Measurements from ENCODE around the gene RIPOR2.
"Not testable (repeated sequence)": the region's sequence is repeated elsewhere in the genome, so short reads cannot be mapped to it uniquely, and the experiment has no call there.

The RIPOR2 gene

DNA sequence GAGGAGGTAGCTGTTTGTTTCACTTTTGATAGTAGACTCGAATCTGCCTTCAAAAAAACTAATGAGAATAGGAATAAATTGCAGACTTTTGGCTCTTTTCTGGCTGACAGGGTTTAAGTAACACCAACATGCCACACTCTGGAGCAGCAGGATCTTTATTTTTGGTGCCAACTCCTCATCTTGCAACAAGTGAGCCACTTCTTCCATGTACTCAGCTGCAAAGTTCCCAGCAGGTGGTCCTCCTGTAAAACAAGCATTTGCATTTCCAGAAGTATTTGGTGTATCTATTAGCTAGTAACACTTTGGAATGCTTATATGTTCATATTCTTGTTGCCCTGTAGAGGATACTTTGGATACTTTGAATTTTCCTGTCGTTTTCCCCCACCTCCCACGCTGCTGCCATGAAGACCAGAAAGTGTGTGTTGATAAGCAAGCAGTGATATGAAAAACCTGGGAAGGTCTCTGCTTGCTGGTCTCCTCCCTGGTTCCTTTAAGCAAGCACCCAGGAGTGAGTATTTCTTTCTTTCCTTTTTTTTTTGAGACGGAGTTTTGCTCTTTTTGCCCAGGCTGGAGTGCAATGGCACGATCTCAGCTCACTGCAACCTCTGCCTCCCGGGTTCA is 138.1 kb downstream of the RIPOR2 start:
- DNase-seq, result no peak

DNA sequence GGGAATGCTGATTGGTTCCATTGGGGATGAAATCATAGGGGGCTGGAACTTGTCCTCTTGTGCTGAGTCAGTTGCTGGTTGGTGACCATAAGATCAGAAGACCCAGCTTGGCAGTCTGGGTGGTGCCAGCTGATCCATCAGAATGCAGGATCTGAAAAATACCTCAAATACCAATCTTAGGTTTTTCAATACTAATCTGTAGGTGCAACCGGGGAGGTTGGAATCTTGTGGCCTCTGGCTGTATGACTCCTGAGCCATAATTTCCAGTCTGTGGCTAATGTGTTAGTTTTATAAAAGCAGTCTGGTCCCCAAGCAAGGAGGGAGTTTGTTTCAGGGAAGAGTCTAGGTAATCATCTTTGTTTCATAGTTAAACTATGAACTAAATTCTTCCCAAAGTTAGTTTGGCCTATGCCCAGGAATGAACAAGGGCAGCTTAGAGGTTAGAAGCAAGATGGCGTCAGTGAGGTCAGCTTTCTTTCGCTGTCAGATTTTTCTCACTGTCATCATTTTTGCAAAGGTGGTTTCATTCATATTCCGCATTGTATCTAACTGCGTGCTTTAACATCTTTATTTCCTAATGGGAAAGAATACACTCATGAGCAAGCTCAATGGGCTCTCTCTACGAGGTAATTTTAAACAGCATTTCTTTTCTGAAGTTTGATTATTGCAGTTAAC is 139.0 kb downstream of the RIPOR2 start:
- DNase-seq, result no peak

DNA sequence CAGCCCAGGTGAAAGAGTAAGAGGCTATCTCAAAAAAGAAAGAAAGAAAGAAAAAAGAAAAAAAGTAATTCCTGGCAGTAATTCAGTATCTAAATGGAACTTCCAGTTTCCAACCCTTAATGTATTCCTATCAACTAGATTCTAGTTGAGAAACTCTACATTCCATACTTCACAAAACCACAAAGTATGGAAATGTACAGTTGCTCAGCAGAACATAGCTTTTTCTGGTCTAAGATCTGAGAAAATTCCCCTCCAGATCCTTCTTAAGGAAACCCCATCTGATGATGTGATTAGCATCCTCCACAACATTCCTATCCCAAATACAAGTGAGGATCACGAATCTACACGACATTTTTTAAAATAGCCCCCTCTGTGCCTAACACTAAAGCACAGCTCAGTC is 140.7 kb downstream of the RIPOR2 start:
- no peak for DNase-seq

DNA sequence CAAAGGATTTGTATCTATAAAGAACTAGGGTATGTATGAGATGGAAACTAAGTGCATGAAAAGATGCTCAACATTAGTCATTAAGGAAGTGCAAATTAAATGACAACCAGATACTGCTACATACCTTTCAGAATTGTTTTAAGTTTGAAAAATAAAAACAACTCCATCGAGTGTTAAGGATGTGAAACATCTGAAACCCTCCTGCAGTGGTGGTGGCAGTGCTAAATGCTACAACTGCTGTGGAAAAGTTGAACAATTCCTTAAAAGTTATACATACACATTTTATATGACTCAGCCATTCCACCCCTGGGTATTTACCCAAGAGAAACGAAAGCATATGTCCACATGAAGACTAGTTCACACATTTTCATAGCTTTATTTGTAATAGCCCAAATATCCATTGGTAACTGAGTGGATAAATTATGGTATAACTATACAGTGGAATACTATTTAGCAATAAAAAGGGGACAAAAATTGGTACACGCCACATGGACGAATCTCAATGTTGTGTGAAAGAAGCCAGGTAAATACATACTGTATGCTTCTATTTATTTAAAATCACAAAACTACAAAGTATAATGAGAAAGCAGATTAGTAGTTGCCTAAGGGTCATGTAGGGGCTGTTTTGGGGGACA is 147.6 kb downstream of the RIPOR2 start:
- DNase-seq, result no peak

DNA sequence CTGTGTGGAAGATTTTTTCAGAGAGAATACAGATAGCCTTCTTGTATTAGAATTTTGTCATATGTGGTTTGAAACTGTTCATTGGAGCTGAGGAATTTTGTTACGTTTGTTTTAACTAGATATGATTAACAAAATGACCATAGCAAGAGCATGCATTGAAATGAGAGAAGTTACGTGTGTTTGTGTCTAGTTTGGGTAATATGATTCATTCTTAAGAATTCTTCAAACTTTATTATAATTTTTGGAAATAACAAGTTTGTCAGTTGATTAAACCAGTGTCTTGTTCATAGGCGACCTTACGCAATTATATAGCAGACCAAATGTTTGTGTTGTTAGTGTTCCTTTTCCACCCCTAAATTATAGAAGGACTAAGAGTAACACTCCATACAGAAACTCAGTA is 155.6 kb downstream of the RIPOR2 start:
- no peak for DNase-seq

DNA sequence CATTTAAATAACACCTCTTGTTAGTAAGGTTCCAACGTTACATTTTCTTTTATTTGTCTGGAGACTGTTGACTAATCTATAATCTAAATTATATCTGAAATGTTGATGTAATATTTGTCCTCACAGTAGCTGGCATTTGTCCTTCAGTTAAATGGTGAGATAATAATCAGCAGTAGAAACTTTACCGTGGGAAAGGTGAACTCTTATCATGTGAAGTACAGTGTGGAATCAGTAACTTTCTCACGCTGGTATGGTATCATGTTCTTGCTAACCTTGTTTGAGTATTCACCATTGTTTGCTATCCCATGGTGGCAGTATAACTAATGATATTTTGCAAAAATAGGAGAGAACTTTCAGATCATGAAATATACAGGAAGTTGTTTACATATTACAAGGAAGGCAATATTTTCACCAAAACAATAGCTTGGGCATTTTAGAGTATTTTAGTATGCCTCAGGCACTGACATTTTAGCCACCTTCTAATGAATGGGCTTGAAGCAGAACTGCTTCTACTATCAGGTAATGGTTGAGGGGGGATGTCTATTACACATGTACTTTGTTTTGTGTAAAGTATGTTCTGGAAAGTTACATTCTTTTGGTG is 156.2 kb downstream of the RIPOR2 start:
- no peak for DNase-seq

DNA sequence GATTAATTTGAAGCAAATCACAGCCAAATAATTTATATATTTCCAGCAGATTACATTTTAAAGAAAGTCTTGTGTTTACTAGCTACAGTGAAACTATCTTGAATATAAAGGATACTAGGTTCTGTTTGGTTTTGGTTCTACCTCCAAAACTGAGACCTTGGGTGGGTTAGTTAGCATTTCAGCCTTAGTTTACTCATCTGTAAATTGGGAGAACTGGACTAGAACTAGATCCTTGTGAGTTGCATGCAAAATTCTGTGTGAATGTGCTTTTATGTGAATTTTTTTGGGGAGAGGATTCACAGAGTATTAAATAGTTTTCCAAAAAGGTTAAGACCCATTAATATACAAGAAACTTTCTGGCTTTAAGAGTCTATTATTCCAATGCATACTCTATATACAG is 156.9 kb downstream of the RIPOR2 start:
- no peak for DNase-seq

DNA sequence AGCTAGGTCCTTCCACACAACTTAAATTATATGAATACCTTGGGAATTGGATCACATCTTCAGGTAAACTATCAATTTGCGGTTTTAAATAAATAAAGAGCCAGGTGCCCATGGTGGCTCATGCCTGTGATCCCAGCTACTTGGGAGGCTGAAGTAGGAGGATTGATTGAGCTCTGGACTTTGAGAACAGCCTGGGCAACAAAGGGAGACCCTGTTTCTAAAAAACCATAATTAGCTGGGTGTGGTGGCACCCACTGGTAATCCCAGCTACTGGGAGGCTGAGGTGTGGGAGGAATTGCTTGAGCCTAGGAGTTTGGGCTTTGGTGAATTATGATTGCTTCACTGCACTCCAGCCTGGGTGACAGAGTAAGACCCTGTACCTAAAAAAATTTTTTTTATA is 157.6 kb downstream of the RIPOR2 start:
- no peak for DNase-seq

DNA sequence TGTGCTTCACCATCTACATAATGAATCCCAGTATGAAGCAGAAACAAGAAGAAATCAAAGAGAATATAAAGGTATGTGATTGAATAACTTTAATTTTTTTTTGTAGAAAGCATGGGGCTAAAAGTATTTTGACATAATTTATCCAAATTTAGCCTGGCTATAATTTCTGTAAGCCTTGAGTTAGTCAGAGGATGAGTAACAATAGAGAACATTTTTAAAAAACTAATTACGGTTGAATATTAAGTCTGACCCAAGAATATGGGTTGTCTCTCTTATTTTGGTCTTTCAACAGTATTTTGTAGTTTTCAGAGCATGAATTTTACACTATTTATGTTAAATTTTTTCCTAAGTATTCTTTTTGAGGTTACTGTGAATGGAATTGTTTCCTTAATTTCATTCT is 158.5 kb downstream of the RIPOR2 start:
- DNase-seq, result no peak

DNA sequence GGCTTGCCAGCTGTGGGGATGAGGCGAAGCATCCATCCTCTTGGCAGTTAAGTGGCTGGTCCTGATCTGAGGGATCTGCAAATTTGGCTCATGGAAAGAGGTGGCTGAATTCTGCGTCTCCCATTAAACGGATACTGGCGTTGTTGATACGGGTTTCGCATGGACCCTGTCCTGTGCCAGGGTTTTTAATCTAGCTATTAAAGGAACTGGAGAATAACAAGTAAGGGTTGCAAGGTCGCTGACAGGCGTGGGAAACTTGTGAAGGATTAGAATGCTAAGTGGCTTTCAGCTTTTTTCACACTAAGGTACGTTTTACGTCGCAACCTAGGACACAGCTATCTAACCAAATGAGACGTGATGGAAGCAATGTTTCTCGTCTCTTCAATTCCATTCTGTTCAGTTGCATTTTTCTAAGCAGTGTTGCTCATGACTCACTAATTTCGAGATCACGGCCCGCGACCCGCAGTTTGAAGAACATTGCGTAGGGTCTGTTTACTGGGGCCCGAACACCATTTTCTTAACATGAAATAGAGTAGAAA is 160.2 kb downstream of the RIPOR2 start:
- peak; percentile 36 for DNase-seq

DNA sequence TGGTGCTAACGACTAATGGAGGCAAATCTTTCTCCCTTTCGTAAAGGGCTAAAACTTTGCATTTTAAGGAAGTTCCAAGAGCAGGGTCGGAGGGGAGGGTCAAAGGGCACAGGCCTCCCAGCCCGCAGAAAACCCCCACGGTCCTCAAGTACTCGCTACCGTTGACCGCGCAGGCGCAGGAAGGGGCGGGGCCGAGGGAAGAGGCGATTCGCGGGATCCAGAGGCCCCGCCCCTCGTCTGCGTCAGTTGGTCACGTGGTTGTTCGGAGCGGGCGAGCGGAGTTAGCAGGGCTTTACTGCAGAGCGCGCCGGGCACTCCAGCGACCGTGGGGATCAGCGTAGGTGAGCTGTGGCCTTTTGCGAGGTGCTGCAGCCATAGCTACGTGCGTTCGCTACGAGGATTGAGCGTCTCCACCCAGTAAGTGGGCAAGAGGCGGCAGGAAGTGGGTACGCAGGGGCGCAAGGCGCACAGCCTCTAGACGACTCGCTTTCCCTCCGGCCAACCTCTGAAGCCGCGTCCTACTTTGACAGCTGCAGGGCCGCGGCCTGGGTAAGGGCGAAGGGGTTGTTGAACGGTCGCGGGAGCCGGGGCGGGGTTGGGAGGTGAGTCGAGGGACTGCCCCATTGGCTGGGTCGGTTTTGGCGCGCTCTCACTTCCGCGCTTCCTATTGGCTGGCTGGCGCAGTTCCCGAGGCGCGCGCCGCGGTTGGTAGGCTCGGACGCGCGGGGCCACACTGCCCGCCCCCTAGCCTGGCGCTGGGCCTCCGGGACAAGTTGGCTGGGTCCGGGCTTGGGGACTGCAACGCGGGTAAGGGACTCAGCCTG is 160.9 kb downstream of the RIPOR2 start, which contains the start of gene GMNN:
GMNN (plus strand) TSS at position 242 of the 824 bp plus-strand sequence. CDS start 2,310 bp downstream, outside the sequence.
- peak; percentile 94 for DNase-seq

DNA sequence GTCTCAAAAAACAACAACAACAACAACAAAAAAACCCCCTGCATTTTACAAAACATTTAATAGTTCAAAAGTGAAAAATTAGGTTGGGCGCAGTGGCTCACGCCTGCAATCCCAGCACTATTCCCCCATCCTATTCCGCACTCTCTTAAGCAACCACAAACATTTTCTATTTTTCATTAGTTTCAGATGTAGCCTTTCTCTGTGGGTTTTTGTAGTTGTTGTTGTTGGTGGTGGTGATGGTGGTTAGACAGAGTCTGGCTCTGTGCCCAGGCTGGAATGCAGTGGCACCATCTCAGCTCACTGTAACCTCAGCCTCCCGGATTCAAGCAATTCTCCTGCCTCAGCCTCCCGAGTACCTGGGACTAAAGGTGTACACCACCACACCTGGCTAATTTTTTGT is 167.4 kb downstream of the RIPOR2 start:
- DNase-seq, result no peak

DNA sequence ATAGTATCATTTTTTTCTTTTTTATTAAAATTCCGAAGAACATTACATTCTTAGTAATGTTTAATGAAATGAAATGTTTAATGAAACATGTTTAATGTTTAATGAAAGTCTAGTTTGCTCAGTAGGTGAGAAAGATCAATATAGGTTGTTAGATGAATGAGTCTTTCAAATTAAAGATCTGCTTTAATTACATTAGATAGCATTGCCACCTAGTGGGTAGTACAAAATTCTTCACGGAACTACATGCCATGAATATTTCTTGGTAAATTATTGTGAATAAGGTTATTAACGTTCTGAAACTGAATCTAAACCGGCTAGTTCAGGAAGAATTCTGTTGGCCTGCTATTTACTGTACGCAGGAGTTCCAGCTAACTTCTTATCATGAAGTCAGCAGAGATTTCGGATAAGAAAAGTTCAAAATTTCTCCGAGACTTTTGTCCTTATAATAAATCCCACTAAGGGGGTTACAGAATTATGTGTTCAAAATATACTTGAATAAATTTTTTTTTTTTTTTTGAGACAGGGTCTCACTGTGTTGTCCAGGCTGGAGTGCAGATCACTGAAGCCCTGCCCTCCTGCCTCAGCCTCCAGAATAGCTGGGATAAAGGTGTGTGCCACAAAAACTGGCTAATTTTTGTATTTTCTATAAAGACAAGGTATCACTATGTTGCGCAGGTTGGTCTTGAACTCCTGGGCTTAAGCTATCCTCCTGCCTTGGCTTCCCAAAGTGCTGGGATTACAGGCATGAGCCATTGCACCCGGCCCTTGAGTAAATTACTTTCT is 168.9 kb downstream of the RIPOR2 start:
- DNase-seq, result peak; percentile 46

DNA sequence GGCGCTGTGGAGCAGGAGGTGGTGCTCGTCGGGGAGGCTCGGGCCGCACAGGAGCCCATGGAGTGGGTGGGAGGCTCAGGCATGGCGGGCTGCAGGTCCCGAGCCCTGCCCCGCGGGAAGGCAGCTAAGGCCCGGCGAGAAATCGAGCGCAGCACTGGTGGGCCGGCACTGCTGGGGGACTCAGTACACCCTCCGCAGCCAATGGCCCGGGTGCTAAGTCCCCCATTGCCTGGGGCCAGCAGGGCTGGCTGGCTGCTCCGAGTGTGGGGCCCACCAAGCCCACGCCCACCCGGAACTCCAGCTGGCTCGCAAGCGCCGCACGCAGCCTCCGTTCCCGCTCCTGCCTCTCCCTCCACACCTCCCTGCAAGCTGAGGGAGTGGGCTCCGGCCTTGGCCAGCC is 169.8 kb downstream of the RIPOR2 start:
- DNase-seq, result not testable (repeated sequence)

DNA sequence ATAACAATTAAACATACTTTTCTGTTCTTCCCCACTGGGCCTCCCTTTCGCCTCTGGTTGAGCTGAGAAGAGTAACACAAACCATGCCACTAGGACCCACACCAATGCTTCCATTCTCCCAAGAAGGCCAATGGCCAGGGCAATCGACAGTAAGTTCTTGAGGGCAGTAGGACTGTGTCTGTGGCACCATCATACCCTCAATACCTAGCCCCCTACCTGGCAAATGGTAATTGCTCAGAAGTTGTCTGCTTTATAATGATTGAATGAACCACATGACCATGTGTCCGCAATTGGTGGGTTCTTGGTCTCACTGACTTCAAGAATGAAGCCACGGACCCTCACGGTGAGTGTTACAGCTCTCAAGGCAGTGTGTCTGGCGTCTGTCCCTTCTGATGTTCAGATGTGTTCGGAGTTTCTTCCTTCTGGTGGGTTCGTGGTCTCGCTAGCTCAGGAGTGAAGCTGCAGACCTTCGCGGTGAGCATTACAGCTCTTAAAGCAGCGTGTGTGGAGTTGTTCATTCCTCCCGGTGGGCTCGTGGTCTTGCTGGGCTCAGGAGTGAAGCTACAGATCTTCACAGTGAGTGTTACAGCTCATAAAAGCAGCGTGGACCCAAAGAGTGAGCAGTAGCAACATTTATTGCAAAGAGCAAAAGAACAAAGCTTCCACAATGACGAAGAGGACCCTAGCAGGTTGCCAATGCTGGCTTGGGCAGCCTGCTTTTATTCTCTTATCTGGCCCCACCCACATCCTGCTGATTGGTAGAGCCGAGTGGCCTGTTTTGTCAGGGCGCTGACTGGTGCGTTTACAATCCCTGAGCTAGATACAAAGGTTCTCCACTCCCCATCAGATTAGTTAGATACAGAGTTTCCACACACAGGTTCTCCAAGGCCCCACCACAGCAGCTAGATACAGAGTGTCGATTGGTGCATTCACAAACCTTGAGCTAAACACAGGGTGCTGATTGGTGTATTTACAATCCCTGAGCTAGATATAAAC is 170.6 kb downstream of the RIPOR2 start:
- not testable (repeated sequence) for DNase-seq

DNA sequence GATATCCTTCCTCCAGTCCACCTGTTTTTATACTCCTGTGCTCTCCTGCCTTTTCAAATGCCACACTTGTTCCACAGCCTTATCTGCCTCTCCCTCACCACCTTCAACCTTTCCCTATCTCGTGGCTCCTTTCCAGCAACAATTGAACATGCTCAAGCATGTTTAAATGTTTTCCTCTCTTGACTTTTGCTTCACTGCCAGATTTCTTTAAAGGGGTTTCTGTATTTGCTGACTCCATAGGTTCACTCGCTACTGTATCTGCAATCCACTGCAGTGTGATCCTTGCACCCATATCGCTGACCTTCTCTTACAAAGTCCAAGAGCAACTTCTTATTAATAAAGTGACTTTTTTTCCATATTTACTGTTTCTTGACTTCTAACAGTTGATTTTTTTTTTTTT is 172.2 kb downstream of the RIPOR2 start:
- DNase-seq, result no peak

DNA sequence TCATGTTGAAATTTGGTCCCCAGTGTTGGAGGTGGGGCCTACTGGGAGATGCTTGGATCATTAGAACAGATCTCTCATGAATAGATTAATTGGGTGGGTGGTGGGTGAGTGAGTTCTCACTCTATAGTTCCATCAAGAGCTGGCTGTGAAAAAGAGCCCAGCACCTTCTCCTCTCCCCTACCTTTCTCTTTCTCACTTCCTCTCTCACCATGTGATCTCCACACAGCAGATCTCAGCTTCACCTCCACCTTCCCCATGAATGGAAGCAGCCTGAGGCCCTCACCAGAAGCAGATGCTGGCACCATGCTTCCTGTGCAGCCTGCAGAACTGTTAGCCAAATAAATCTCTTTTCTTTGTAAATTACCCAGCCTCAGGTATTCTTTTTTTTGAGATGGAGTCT is 173.9 kb downstream of the RIPOR2 start:
- DNase-seq, result no peak

DNA sequence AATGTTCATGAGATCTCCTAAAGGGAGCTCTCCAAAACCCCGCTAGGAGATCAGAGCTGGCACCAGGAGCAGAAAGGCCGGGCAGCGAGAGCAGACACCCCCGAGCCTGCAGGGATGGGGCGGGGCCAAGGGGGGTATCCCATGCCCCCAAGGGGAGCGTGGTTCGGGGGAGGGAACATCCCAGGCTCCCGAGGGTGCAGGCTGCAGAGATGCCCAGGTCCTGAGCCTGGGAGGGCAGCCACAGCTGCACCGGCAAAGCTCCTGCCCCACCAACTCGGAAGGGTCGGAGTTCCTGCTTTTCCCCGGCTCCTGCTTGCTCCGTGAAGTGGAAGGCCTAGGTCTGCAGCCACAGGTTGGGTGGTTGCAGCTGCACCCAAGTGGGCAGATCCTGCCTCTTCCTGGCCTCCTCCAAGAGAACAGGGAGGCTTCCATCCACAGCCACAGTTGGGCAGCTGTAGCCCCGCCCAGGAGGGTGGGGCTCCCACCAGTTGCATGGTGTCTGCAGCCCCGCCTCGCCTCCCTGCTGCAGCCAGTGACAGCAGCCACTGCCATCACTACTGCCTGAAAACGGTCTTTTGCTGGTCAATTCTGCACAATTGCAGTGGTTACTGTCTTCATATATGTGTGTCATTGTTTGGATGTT is 174.4 kb downstream of the RIPOR2 start:
- DNase-seq, result no peak

DNA sequence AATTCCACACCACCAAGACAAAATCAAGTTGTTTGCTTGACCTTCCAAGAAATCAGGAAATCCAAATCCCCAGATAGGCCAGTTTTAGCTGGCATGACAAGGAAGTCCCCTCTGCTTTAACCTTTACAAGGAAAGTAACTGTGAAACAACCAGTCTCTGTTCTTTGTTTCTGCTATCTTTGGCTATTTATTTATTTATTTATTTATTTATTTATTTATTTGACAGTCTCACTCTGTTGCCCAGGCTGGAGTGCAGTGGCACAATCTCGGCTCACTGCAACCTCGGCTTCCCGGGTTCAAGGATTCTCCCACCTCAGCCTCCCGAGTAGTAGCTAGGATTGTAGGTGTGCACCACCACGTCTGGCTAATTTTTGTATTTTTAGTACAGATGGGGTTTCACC is 175.6 kb downstream of the RIPOR2 start:
- DNase-seq, result no peak

DNA sequence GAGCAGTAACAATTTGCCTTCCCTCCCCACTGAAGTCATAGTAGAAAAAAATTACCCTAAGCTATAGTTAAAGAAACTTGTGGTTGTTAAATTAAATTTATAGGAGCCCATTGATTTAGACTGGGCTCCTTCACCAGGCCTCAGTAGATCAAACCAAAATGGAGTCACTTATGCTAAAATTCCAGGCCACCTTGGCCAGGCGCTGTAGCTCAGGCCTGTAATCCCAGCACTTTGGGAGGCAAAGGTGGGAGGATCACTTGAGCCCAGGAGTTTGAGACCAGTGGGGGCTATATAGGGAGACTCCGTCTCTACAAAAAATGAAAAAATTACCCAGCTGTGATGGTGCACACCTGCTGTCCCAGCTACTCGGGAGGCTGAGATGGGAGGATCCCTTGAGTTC is 176.0 kb downstream of the RIPOR2 start:
- DNase-seq, result no peak
